K562 (cell line): ENCODE measurements around the gene RECQL5. TPM values are rescaled to one million over a fixed set of nuclear protein-coding genes. Genes with fewer than 3 reads are reported as not detected.

Experiments
- CBX3 ChIP-seq, 2 experiments: IDR thresholded peaks; 1 replicate in 1 of 2; 2 replicates in 1 of 2; pipeline ENCODE4 v1.6.1; 2012; ENCODE audit warnings: inconsistent platforms in 2 of 2, low read length in 2 of 2, borderline replicate concordance in 1 of 2, control low read depth in 1 of 2
- CREBBP ChIP-seq: IDR thresholded peaks from one replicate; pipeline ENCODE4 v1.6.1; 2012; ENCODE audit warnings: low read depth, mild to moderate bottlenecking, control low read depth, inconsistent platforms, low read length
- GABPA ChIP-seq: fragments of 200-800 bp; sonication (Bioruptor generic); conservative IDR thresholded peaks from 2 replicates; pipeline ENCODE4 v1.6.1; 2016; ENCODE audit warnings: low read depth, missing genetic modification characterization, missing compliant biosample characterization
- HNRNPK ChIP-seq: fragments of 200-400 bp; formaldehyde crosslinking; IDR thresholded peaks from one replicate; pipeline ENCODE4 v1.6.1; 2018; ENCODE audit warnings: mild to moderate bottlenecking, low read depth, low read length; ENCODE audit not compliant: poor library complexity, severe bottlenecking
- HNRNPLL ChIP-seq: fragments of 200-400 bp; formaldehyde crosslinking; IDR thresholded peaks from 2 replicates; pipeline ENCODE4 v1.6.1; 2017; ENCODE audit warnings: low read length, low read depth, mild to moderate bottlenecking; ENCODE audit not compliant: poor library complexity, severe bottlenecking
- IRF2 ChIP-seq: sonication (generic); formaldehyde crosslinking; IDR thresholded peaks from 2 replicates; pipeline ENCODE4 v1.8.1; 2022; ENCODE audit warnings: mild to moderate bottlenecking, missing genetic modification reagents
- KDM4B ChIP-seq, 2 experiments: fragments of 450-650 bp in 1 of 2; sonication (generic) in 1 of 2; IDR thresholded peaks; 2 replicates each; pipeline ENCODE4 v1.6.1; 2016 to 2017; ENCODE audit warnings: borderline replicate concordance in 2 of 2, antibody characterized with exemption in 1 of 2, low read depth in 1 of 2, mild to moderate bottlenecking in 1 of 2
- MAZ ChIP-seq, 2 experiments: fragments of 450-650 bp in 1 of 2; sonication (generic) in 1 of 2; formaldehyde crosslinking; IDR thresholded peaks in 1 of 2; conservative IDR thresholded peaks in 1 of 2; 2 replicates each; pipeline versions ENCODE4 v1.4.0 to v1.5.0; 2020; ENCODE audit warnings: mild to moderate bottlenecking in 1 of 2, missing genetic modification reagents in 1 of 2
- MCM7 ChIP-seq, 2 experiments: fragments of 450-650 bp; IDR thresholded peaks; 2 replicates each; pipeline ENCODE4 v1.6.1; 2016 to 2018
- NR0B1 ChIP-seq: fragments of 450-650 bp; IDR thresholded peaks from one replicate; pipeline ENCODE4 v1.6.1; 2018; ENCODE audit warnings: mild to moderate bottlenecking, moderate library complexity; ENCODE audit not compliant: partially characterized antibody
- PTBP1 ChIP-seq: fragments of 200-400 bp; formaldehyde crosslinking; IDR thresholded peaks from 2 replicates; pipeline ENCODE4 v1.6.1; 2017; ENCODE audit warnings: low read depth, low read length
- SRSF1 ChIP-seq: fragments of 200-400 bp; formaldehyde crosslinking; IDR thresholded peaks from 2 replicates; pipeline ENCODE4 v1.6.1; 2017; ENCODE audit warnings: mild to moderate bottlenecking, low read depth, low read length, moderate library complexity
- TGIF2 ChIP-seq: sonication (generic); formaldehyde crosslinking; IDR thresholded peaks from 2 replicates; pipeline ENCODE4 v1.8.1; 2022; ENCODE audit warnings: mild to moderate bottlenecking, missing genetic modification reagents, moderate library complexity
- ZNF197 ChIP-seq: fragments of 200-800 bp; sonication (Bioruptor generic); IDR thresholded peaks from 2 replicates; pipeline ENCODE4 v1.6.1; 2016; ENCODE audit warnings: low read depth, missing genetic modification characterization, missing compliant biosample characterization
- ZNF75A ChIP-seq: fragments of 450-650 bp; formaldehyde crosslinking; IDR thresholded peaks from 2 replicates; pipeline ENCODE4 v1.4.0; 2020; ENCODE audit warnings: mild to moderate bottlenecking
- polyA plus RNA-seq, 8 experiments: library from polyadenylated mRNA; depleted of rRNA in 4 of 8; stranded (reverse) in 5 of 8; unstranded in 3 of 8; fragments of >200 nt; fragmentation: Nextera tagmentation in 2 of 8; fragmentation: Illumina TruSeq in 1 of 8; extraction: Ambion mirVana in 2 of 8; extraction: Trizol in 1 of 8; gene quantifications; 2 replicates each; pipeline versions ENCODE4 v1.2.1 to v1.2.3, GENCODE V29; 2011 to 2014; ENCODE audit warnings: inconsistent platforms in 1 of 8, missing spikeins in 1 of 8
- total RNA-seq, 7 experiments: library from RNA; depleted of rRNA in 6 of 7; stranded (reverse); fragments of >200 nt in 6 of 7; fragmentation: Illumina TruSeq in 2 of 7; extraction: Trizol in 2 of 7; gene quantifications; 2 replicates each; pipeline versions ENCODE4 v1.2.1 to v1.2.3, GENCODE V29; 2011 to 2021; ENCODE audit warnings: low replicate concordance in 1 of 7
- TF ChIP-seq, protein P1 (sequence below): sonication (generic); formaldehyde crosslinking; IDR thresholded peaks from 2 replicates; pipeline ENCODE4 v1.8.0; 2023; ENCODE audit warnings: mild to moderate bottlenecking, missing genetic modification reagents
- TF ChIP-seq, protein P2 (sequence below), 2 experiments: fragments of 450-650 bp; IDR thresholded peaks; 2 replicates each; pipeline ENCODE4 v1.6.1; 2016
- TF ChIP-seq, protein P3 (sequence below): sonication (generic); formaldehyde crosslinking; IDR thresholded peaks from 2 replicates; pipeline ENCODE4 v1.8.1; 2023; ENCODE audit warnings: mild to moderate bottlenecking, missing genetic modification reagents

Gene RECQL5
- total and polyA plus RNA-seq, 9 of the 15 experiments (the other 6 are each of a cell fraction or from before 2014, with no cell fraction given), result 4.1 to 34.8 (median 16.4) TPM

GRCh38 chr17:75589012-75589918 is 77.7 kb downstream of the RECQL5 start (continued):
- no peak for TF ChIP-seq NR0B1
- TF ChIP-seq, protein P1, sequence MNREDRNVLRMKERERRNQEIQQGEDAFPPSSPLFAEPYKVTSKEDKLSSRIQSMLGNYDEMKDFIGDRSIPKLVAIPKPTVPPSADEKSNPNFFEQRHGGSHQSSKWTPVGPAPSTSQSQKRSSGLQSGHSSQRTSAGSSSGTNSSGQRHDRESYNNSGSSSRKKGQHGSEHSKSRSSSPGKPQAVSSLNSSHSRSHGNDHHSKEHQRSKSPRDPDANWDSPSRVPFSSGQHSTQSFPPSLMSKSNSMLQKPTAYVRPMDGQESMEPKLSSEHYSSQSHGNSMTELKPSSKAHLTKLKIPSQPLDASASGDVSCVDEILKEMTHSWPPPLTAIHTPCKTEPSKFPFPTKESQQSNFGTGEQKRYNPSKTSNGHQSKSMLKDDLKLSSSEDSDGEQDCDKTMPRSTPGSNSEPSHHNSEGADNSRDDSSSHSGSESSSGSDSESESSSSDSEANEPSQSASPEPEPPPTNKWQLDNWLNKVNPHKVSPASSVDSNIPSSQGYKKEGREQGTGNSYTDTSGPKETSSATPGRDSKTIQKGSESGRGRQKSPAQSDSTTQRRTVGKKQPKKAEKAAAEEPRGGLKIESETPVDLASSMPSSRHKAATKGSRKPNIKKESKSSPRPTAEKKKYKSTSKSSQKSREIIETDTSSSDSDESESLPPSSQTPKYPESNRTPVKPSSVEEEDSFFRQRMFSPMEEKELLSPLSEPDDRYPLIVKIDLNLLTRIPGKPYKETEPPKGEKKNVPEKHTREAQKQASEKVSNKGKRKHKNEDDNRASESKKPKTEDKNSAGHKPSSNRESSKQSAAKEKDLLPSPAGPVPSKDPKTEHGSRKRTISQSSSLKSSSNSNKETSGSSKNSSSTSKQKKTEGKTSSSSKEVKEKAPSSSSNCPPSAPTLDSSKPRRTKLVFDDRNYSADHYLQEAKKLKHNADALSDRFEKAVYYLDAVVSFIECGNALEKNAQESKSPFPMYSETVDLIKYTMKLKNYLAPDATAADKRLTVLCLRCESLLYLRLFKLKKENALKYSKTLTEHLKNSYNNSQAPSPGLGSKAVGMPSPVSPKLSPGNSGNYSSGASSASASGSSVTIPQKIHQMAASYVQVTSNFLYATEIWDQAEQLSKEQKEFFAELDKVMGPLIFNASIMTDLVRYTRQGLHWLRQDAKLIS (CRISPR knock-in tag), result 0 out of 2 replicates have a peak, but pooled peaks have one; percentile 46
- TF ChIP-seq, protein P2, sequence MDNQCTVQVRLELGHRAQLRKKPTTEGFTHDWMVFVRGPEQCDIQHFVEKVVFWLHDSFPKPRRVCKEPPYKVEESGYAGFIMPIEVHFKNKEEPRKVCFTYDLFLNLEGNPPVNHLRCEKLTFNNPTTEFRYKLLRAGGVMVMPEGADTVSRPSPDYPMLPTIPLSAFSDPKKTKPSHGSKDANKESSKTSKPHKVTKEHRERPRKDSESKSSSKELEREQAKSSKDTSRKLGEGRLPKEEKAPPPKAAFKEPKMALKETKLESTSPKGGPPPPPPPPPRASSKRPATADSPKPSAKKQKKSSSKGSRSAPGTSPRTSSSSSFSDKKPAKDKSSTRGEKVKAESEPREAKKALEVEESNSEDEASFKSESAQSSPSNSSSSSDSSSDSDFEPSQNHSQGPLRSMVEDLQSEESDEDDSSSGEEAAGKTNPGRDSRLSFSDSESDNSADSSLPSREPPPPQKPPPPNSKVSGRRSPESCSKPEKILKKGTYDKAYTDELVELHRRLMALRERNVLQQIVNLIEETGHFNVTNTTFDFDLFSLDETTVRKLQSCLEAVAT (IDR thresholded peaks at IDR 0.05), result no peak
- TF ChIP-seq PTBP1, result no peak
- peak; percentile 29 for TF ChIP-seq HNRNPK
- TF ChIP-seq ZNF197 (CRISPR knock-in tag), result no peak
- no peak for TF ChIP-seq IRF2 (CRISPR knock-in tag)
- TF ChIP-seq CREBBP, result no peak
- TF ChIP-seq HNRNPLL, result peak; percentile 48
- TF ChIP-seq, protein P3, sequence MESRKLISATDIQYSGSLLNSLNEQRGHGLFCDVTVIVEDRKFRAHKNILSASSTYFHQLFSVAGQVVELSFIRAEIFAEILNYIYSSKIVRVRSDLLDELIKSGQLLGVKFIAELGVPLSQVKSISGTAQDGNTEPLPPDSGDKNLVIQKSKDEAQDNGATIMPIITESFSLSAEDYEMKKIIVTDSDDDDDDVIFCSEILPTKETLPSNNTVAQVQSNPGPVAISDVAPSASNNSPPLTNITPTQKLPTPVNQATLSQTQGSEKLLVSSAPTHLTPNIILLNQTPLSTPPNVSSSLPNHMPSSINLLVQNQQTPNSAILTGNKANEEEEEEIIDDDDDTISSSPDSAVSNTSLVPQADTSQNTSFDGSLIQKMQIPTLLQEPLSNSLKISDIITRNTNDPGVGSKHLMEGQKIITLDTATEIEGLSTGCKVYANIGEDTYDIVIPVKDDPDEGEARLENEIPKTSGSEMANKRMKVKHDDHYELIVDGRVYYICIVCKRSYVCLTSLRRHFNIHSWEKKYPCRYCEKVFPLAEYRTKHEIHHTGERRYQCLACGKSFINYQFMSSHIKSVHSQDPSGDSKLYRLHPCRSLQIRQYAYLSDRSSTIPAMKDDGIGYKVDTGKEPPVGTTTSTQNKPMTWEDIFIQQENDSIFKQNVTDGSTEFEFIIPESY, result peak; percentile 58
- TF ChIP-seq TGIF2 (CRISPR knock-in tag), result no peak
- no peak for TF ChIP-seq SRSF1
- TF ChIP-seq MAZ (CRISPR knock-in tag; conservative IDR thresholded peaks at IDR 0.05 in 1 of 2, IDR thresholded peaks at IDR 0.05 in 1 of 2), result peak; percentile 70 to 91
- no peak for TF ChIP-seq ZNF75A (CRISPR knock-in tag)
- TF ChIP-seq KDM4B (IDR thresholded peaks at IDR 0.05; ENCODE audit: borderline replicate concordance in 2 of 2, low read depth in 1 of 2), result no peak
- peak; percentile 86 for TF ChIP-seq GABPA (tag)
- no peak for TF ChIP-seq CBX3 (IDR thresholded peaks at IDR 0.05; ENCODE audit: borderline replicate concordance in 1 of 2, low read length in 2 of 2)
- TF ChIP-seq MCM7 (IDR thresholded peaks at IDR 0.05), result no peak
